ENCODE data around the gene CBR1. TPM values are rescaled to one million over a fixed set of nuclear protein-coding genes. Genes with fewer than 3 reads are reported as not detected.

CBR1 gene
- total and polyA plus RNA-seq, 9 of the 15 experiments (the other 6 are each of a cell fraction or from before 2014, with no cell fraction given): 2.5 to 33.8 (median 15.1) TPM

- TF ChIP-seq MGA (IDR thresholded peaks at IDR 0.05): no peak
- no peak for TF ChIP-seq ZBTB9 (CRISPR knock-in tag; IDR thresholded peaks at IDR 0.05)
- TF ChIP-seq OTX1 (CRISPR knock-in tag; IDR thresholded peaks at IDR 0.05): no peak
- TF ChIP-seq THRAP3 (IDR thresholded peaks at IDR 0.05; ENCODE audit: borderline replicate concordance): no peak
- TF ChIP-seq PPARD (CRISPR knock-in tag; IDR thresholded peaks at IDR 0.05): no peak
- TF ChIP-seq ZNF184 (CRISPR knock-in tag; IDR thresholded peaks at IDR 0.05): no peak
- no peak for TF ChIP-seq ZBTB11 (CRISPR knock-in tag; IDR thresholded peaks at IDR 0.05)
Observed at GRCh38 chr21:36038701-36039497, 30.9 kb upstream of the CBR1 start (continued).

All from K562 (cell line).